CD14-positive monocyte (primary cell): ENCODE results near the gene TRIM38. TPM values are rescaled to one million over a fixed set of nuclear protein-coding genes. Genes with fewer than 3 reads are reported as not detected.

ENCODE experiments used
- DNase-seq, 3 donors: peaks; one replicate each; pipeline ENCODE4 v3.0.0-alpha.2; 2011 to 2022
- H2AFZ ChIP-seq: 2 replicates; pipeline ENCODE4 v1.6.0; 2012; ENCODE audit warnings: mild to moderate bottlenecking, low read depth, low read length, inconsistent platforms; ENCODE audit not compliant: insufficient read depth, poor library complexity, severe bottlenecking
- H3K27ac ChIP-seq, 2 donors: 1 replicate in 1 of 2; 2 replicates in 1 of 2; pipeline ENCODE4 v1.5.1; 2012 to 2013; ENCODE audit warnings: low read length in 2 of 2, control low read depth in 1 of 2, inconsistent platforms in 1 of 2, low read depth in 1 of 2, mild to moderate bottlenecking in 1 of 2
- H3K27me3 ChIP-seq, 2 donors: one replicate each; pipeline versions ENCODE4 v1.6.0 to v1.6.1; 2011 to 2013; ENCODE audit warnings: low read length in 2 of 2; ENCODE audit not compliant: control insufficient read depth in 2 of 2, insufficient read depth in 2 of 2
- H3K36me3 ChIP-seq, 2 donors: replicated peaks in 1 of 2; 1 replicate in 1 of 2; 2 replicates in 1 of 2; pipeline versions ENCODE4 v1.5.1 to v1.6.1; 2012 to 2013; ENCODE audit warnings: low read length in 2 of 2, control low read depth in 1 of 2, inconsistent platforms in 1 of 2, mild to moderate bottlenecking in 1 of 2; ENCODE audit not compliant: insufficient read depth in 2 of 2, control insufficient read depth in 1 of 2
- H3K4me1 ChIP-seq, 2 donors: 1 replicate in 1 of 2; 2 replicates in 1 of 2; pipeline versions ENCODE4 v1.5.1 to v1.6.1; 2012 to 2013; ENCODE audit warnings: low read length in 2 of 2, control low read depth in 1 of 2, inconsistent platforms in 1 of 2, mild to moderate bottlenecking in 1 of 2, moderate library complexity in 1 of 2; ENCODE audit not compliant: insufficient read depth in 2 of 2, control insufficient read depth in 1 of 2
- H3K4me2 ChIP-seq: replicated peaks from 2 replicates; pipeline ENCODE3; 2012; ENCODE audit warnings: low read length, moderate library complexity, mild to moderate bottlenecking; ENCODE audit not compliant: poor library complexity, severe bottlenecking; ENCODE audit errors: extremely low read depth
- H3K4me3 ChIP-seq, 3 experiments: fragments of 200-600 bp in 1 of 3; sonication (generic) in 1 of 3; replicated peaks in 1 of 3; 1 replicate in 2 of 3; 2 replicates in 1 of 3; pipeline ENCODE4 v1.5.1; 2011 to 2013; ENCODE audit warnings: low read length in 3 of 3, mild to moderate bottlenecking in 3 of 3, control low read depth in 2 of 3, low read depth in 2 of 3, inconsistent platforms in 1 of 3, moderate library complexity in 1 of 3
- H3K79me2 ChIP-seq: 2 replicates; pipeline ENCODE4 v1.6.0; 2012; ENCODE audit warnings: mild to moderate bottlenecking, control low read depth, inconsistent platforms, low read length, moderate library complexity; ENCODE audit not compliant: insufficient read depth
- H3K9ac ChIP-seq: 2 replicates; pipeline ENCODE4 v1.6.0; 2017; ENCODE audit warnings: low read length, mild to moderate bottlenecking; ENCODE audit not compliant: insufficient read depth, poor library complexity, severe bottlenecking
- H3K9me3 ChIP-seq, 2 donors: replicated peaks in 1 of 2; 1 replicate in 1 of 2; 2 replicates in 1 of 2; pipeline versions ENCODE4 v1.5.1 to v1.6.1; 2012 to 2013; ENCODE audit warnings: low read length in 2 of 2, control low read depth in 1 of 2; ENCODE audit not compliant: control insufficient read depth in 1 of 2, insufficient read depth in 1 of 2
- H4K20me1 ChIP-seq: 2 replicates; pipeline ENCODE4 v1.6.0; 2012; ENCODE audit warnings: mild to moderate bottlenecking, low read length, control low read depth, moderate library complexity; ENCODE audit not compliant: insufficient read depth
- H3K27ac Mint-ChIP-seq, 7 donors: one replicate each; pipeline ENCODE4 v1.8.0; 2020; ENCODE audit warnings: mild to moderate bottlenecking in 7 of 7, mixed read lengths in 7 of 7, moderate library complexity in 6 of 7, inconsistent platforms in 2 of 7
- H3K27me3 Mint-ChIP-seq, 3 donors: one replicate each; pipeline ENCODE4 v1.8.0; 2021 to 2022; ENCODE audit warnings: low read depth in 3 of 3, mild to moderate bottlenecking in 3 of 3, mixed read lengths in 3 of 3, moderate library complexity in 3 of 3, inconsistent platforms in 1 of 3
- H3K36me3 Mint-ChIP-seq, 2 donors: one replicate each; pipeline ENCODE4 v1.8.0; 2020; ENCODE audit warnings: mixed read lengths in 2 of 2, inconsistent platforms in 1 of 2, mild to moderate bottlenecking in 1 of 2
- H3K4me1 Mint-ChIP-seq: one replicate; pipeline ENCODE4 v1.8.0; 2020; ENCODE audit warnings: mild to moderate bottlenecking, mixed read lengths
- H3K4me3 Mint-ChIP-seq, 2 donors: one replicate each; pipeline ENCODE4 v1.8.0; 2020; ENCODE audit warnings: mild to moderate bottlenecking in 2 of 2, mixed read lengths in 2 of 2, moderate library complexity in 1 of 2
- H3K9me3 Mint-ChIP-seq, 7 donors: one replicate each; pipeline ENCODE4 v1.8.0; 2020 to 2022; ENCODE audit warnings: mixed read lengths in 7 of 7, mild to moderate bottlenecking in 6 of 7, moderate library complexity in 6 of 7, inconsistent platforms in 2 of 7
- WGBS: methylation state at CpG from one replicate; pipeline ENCODE4 v1.1.5; 2013; ENCODE audit warnings: missing lambda C conversion rate; ENCODE audit not compliant: insufficient coverage; 5-methylcytosine and 5-hydroxymethylcytosine counted together
- intact Hi-C, 2 donors: fragments of 100-400 bp; cut with micrococcal nuclease; formaldehyde crosslinking; loops; one replicate each; pipeline versions ENCODE4 v1.15.0 to v1.15.1; 2023
- polyA plus RNA-seq, 3 donors: library from polyadenylated mRNA; depleted of rRNA in 1 of 3; unstranded in 2 of 3; stranded (reverse) in 1 of 3; fragments of 300-500 nt in 2 of 3; fragments of >200 nt in 1 of 3; fragmentation: Illumina TruSeq in 2 of 3; gene quantifications; 1 replicate in 2 of 3; 2 replicates in 1 of 3; pipeline ENCODE4 v1.2.3, GENCODE V29; 2012 to 2021
- TF ChIP-seq, protein P1 (sequence below): fragments of 200-600 bp; IDR thresholded peaks from one replicate; pipeline ENCODE4 v1.8.0; 2022; ENCODE audit warnings: antibody characterized with exemption, mild to moderate bottlenecking

The TRIM38 gene
- polyA plus RNA-seq, 3 donors: 4.1 to 23.2 (median 8.0) TPM

DNA sequence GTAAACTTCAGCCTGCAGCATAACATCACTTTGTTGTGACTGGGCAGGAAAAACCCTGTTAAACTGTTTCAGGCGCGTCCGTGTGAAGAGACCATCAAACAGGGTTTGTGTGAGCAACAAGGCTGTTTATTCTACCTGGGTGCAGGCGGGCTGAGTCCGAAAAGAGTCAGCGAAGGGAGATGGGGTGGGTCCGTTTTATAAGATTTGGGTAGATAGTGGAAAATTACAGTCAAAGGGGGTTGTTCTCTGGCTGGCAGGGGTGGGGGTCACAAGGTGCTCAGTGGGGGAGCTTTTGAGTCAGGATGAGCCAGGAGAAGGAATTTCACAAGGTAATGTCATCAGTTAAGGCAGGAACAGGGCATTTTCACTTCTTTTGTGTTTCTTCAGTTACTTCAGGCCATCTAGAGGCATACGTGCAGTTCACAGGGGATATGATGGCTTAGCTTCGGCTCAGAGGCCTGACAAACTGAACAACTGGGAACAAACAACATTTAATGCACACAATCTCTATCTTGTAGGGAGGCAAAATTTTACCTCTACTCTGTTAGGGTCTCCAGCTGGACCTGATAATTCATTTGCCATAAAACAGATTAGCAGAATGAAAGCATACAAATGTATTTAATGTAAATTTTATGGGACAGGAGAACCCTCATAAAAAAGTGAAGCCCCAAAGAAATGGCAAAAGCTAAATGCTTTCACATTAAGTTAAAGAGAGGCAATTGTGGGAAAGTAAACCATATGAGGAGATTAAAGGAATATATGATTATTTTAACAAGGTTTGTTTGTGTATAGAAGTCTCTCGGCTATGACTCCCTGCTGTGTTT, 66.4 kb downstream of the TRIM38 start:
- Histone ChIP-seq H4K20me1 (no peaks in the 10 kb centered on the region), H3K4me3 (no peak overlapping the region), H3K27me3 (no peaks in the 10 kb centered on the region), H2AFZ (no peak overlapping the region), H3K79me2 (no peaks in the 10 kb centered on the region), H3K9me3 (no peaks in the 10 kb centered on the region), H3K4me1 (peaks cover 41 to 60% of the 10 kb centered on the region in 2 donors), H3K4me2 (no peak overlapping the region), H3K27ac (no peak overlapping the region), H3K36me3 (no peaks in the 10 kb centered on the region), H3K9ac (no peak overlapping the region)
- TF ChIP-seq, protein P1, sequence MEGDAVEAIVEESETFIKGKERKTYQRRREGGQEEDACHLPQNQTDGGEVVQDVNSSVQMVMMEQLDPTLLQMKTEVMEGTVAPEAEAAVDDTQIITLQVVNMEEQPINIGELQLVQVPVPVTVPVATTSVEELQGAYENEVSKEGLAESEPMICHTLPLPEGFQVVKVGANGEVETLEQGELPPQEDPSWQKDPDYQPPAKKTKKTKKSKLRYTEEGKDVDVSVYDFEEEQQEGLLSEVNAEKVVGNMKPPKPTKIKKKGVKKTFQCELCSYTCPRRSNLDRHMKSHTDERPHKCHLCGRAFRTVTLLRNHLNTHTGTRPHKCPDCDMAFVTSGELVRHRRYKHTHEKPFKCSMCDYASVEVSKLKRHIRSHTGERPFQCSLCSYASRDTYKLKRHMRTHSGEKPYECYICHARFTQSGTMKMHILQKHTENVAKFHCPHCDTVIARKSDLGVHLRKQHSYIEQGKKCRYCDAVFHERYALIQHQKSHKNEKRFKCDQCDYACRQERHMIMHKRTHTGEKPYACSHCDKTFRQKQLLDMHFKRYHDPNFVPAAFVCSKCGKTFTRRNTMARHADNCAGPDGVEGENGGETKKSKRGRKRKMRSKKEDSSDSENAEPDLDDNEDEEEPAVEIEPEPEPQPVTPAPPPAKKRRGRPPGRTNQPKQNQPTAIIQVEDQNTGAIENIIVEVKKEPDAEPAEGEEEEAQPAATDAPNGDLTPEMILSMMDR: no peak
- Mint-ChIP-seq H3K4me1 (peaks cover 48% of the 10 kb centered on the region), H3K36me3 (no peaks in the 10 kb centered on the region), H3K27me3 (peaks cover 0 to 4% (median 0%) of the 10 kb centered on the region in 3 donors), H3K27ac (peak overlapping the region in 1 of 7 donors; percentile 20), H3K4me3 (no peak overlapping the region), H3K9me3 (peaks cover 0 to 2% (median 0%) of the 10 kb centered on the region in 7 donors)
- WGBS: 92% methylated on average over 4 of the region's 10 CpGs
- intact Hi-C loops: loop anchor here in 1 of 2 donors (10.0 kb wide), 2 partner anchors 64 to 1106 kb away; partner anchors contain the start of gene TRIM38
- DNase-seq: no peak

DNA sequence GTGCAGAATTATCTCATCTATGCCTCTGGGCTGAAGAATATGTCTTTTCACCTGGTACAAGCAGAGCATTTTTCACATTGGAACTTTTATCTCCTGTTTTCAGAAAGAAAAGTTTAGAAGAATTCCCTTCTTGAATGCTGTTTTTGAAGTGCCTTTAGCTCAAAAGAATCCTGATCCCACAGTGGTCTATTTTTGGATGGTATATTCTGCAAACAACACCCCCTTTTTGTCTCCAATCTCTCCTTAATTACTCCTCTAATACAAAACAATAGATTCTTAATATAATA, 66.9 kb downstream of the TRIM38 start:
- H3K4me3 Mint-ChIP-seq: no peak overlapping the region
- no peak overlapping the region for H3K9ac ChIP-seq
- no peak overlapping the region for H3K27ac ChIP-seq
- no peaks in the 10 kb centered on the region for H3K79me2 ChIP-seq
- intact Hi-C loops: loop anchor here in 1 of 2 donors (10.0 kb wide), 2 partner anchors 65 to 1105 kb away; partner anchors contain the start of gene TRIM38
- H3K9me3 Mint-ChIP-seq: peaks cover 0 to 2% (median 0%) of the 10 kb centered on the region in 7 donors
- H3K27me3 Mint-ChIP-seq: peaks cover 0 to 4% (median 3%) of the 10 kb centered on the region in 3 donors
- H3K27ac Mint-ChIP-seq: no peak overlapping the region
- H3K27me3 ChIP-seq: no peaks in the 10 kb centered on the region
- peaks cover 54% of the 10 kb centered on the region for H3K4me1 Mint-ChIP-seq
- no peaks in the 10 kb centered on the region for H4K20me1 ChIP-seq
- H3K4me3 ChIP-seq: no peak overlapping the region
- no peak for DNase-seq
- TF ChIP-seq, protein P1: no peak
- no peaks in the 10 kb centered on the region for H3K9me3 ChIP-seq
- H3K36me3 ChIP-seq: no peaks in the 10 kb centered on the region
- H3K4me2 ChIP-seq: no peak overlapping the region
- no peak overlapping the region for H2AFZ ChIP-seq
- H3K36me3 Mint-ChIP-seq: no peaks in the 10 kb centered on the region
- peaks cover 46 to 66% of the 10 kb centered on the region in 2 donors for H3K4me1 ChIP-seq
